ENCODE results near the gene ZNF831.
A peak's percentile ranks its signal among the peaks of the same experiment; 100 is the strongest.

DNA sequence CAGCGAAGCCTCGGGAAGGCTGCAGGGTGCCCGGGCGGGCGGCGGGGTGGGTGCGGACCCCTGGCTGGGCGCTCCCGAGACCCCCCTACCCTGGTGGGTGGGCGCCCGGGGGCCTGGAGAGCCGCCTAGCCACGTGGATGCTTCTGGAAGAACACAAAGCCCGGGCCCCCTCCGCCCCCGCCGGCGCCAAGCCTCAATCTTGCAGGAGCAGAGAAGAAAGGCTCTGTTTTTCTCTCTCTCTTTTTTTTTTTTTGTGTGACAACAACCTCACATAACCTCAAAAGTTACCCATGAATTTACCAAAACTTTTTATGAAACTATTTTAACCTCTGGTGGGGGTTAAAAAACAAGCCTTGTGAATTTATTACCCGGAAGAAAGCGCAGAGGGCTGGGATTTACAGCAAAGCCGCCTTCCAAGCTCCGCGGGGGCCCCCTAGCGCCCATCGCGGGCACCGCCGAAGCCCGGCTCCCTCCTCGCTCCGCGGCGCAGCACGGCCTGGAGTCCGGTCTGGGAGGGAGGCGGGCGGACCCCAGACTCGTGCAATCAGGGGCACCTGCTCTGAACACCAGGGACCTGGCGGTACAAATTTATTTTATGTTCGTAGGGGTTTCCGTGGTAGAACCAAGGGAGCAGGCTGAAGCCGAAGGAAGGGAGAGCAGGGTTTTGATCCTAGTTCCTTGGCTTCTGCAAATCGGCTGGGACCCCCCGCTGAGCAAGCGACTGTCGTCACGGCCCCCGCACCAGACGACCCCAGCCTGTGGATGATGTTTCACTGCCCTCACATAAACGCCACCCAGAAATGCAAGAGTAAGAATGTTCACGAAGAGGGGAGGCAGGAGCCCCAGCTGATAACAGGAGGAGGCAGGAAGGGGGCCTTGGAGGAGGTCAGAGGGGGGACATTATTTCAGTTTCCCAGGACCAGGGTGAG is 58.9 kb downstream of the ZNF831 start:
- TF ChIP-seq POLR2A (IDR thresholded peaks at IDR 0.05) = no peak
- TF ChIP-seq, protein P1, sequence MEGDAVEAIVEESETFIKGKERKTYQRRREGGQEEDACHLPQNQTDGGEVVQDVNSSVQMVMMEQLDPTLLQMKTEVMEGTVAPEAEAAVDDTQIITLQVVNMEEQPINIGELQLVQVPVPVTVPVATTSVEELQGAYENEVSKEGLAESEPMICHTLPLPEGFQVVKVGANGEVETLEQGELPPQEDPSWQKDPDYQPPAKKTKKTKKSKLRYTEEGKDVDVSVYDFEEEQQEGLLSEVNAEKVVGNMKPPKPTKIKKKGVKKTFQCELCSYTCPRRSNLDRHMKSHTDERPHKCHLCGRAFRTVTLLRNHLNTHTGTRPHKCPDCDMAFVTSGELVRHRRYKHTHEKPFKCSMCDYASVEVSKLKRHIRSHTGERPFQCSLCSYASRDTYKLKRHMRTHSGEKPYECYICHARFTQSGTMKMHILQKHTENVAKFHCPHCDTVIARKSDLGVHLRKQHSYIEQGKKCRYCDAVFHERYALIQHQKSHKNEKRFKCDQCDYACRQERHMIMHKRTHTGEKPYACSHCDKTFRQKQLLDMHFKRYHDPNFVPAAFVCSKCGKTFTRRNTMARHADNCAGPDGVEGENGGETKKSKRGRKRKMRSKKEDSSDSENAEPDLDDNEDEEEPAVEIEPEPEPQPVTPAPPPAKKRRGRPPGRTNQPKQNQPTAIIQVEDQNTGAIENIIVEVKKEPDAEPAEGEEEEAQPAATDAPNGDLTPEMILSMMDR (IDR thresholded peaks at IDR 0.05 in 4 of 5, conservative IDR thresholded peaks at IDR 0.05 in 1 of 5) = peak; percentile 82 to 98 (median 83)
